ENCODE results near the gene ANXA2.
A peak's percentile ranks its signal among the peaks of the same experiment; 100 is the strongest.
"Not testable (repeated sequence)": the region's sequence is repeated elsewhere in the genome, so short reads cannot be mapped to it uniquely, and the experiment has no call there.

ANXA2 gene

DNA sequence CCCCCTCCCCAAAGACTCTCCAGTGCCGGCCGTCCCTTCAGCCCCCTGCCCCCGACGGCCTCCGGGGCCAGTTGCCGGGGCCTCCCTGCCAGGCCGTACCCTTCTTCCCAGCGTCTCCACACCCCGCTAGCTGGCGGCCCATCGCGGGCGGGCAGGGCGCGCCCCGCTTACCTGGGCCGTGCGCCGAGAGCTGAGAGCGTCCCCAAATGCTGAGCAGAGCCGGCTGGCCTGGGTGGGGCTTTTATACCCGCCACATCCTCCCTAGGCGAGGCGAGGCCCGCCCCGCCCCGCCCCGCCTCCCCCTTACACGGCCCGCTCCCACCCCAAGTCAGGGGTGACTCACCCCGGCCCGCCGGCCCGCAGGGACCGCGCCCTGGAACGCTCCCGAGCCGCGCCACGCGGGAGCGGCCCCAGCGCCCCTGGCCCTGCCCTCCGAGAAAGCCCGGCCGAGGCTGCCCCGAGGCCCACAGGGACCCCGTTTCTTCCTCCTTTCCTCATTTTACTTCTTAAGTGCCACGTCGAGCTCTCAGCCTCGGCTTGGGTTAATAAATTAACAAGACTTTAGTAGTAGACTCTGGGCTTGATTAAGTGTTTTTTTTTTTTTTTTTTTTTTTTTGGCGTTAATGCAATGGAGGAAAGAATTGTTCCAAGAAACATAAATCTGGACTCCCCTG is at the start of gene ANXA2:
TSS of gene ANXA2 (minus strand) at position 215 of the 674 bp plus-strand sequence. CDS start 11,911 bp downstream, outside the sequence.
- peak; percentile 31 to 79 (median 50) for DNase-seq

DNA sequence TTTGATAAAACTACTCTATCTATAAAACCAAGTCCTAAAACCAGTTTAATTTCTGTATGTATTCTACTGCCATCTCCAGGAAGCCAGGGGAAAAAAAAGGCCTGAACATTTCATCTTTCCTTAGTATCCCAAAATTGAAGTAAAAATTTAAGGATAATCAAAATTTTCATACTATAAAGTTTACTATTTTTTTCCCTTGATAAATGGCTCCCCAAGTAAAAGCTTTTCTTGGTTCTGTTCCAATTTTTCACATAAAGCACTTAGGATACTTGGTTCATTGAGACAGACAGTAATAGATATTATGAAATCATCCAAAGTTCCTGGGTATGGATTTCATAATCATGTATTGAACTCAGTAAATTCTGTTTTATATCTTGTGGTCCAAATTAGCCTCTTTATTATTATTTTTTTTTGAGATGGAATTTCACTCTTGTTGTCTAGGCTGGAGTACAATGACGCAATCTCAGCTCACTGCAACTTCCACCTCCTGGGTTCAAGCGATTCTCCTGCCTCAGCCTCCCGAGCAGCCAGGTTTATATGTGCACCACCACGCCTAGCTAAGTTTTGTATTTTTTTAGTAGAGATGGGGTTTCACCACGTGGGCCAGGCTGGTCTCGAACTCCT is 46.6 kb upstream of the ANXA2 start:
- DNase-seq, result no peak

DNA sequence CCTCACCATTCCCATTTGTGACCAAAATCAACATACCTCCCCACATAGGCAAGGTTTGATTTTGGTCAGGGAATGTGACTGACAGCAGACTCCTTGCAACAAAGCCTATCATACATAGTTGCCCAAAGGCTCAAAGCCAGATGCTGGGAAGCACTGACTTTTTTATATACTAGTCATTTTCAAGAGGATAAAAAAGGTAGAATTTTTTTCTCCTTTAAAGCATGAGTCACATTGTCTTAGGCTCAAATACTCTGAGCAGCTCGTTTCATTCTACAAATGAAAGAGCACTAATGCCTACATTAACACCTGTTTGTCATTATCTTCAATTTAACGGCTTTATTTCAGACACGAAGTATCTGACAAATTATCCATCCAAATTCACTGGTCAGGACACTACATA is 45.0 kb upstream of the ANXA2 start:
- no peak for DNase-seq

DNA sequence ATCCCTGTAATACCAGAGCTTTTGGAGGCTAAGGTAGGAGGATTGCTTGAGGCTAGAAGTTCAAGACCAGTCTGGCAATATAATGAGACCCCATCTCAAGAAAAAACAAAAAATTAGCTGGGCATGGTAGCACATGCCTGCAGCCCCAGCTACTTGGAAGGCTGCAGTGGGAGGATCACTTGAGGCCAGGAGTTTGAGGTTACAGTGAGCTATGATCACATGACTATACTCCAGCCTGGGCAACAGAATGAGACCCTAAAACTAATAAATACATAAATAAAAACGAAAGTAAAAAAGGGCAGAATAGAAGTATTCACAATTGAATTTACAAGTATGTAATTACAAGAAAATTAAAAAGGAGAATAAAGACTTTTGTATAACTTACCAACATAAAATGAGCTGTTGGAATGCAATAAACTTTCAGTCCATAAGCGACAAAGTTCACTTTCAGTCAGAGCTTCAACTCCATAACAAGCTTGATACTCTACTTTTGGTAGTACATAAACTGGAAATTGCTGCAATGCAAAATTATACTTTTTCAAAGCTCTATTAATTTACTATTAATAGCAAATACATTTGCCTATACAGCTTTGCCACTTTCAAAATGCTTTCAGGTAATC is 44.4 kb upstream of the ANXA2 start:
- no peak for DNase-seq

DNA sequence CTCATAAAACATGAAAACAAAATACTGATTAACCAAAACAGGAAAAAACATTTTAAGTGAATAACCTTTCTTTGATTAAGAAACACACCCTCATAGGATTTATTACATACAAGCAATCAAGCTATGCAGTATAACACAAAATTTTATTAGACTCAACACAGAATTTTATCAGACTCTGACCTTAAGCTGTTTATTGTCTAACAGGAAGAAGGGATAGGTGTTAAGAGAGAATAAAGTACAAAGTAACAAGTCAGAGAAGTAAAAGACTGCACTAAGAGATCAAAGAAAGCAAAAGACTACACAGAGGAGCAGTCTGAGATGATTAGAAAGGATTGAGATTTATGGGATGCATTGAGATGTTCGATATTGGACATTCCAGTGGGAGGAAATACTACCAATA is 43.5 kb upstream of the ANXA2 start:
- DNase-seq, result no peak

DNA sequence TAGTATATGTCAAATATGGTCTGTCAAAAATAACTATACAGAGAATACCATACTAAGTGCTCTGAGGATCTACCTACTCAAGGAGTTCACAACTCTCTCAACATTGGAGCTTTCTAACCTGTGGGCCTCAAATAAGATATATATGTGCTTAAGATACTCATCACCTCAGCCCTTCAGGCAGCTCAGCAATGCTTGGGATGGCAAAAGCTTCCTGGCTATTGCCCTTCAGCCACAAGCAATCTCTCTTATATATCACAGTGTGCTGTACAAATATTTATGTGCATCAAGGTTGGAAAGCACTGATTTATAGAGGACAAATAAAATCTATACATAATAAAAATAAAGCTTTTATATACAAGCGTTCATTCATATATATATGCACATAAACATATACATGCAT is 40.9 kb upstream of the ANXA2 start:
- no peak for DNase-seq

DNA sequence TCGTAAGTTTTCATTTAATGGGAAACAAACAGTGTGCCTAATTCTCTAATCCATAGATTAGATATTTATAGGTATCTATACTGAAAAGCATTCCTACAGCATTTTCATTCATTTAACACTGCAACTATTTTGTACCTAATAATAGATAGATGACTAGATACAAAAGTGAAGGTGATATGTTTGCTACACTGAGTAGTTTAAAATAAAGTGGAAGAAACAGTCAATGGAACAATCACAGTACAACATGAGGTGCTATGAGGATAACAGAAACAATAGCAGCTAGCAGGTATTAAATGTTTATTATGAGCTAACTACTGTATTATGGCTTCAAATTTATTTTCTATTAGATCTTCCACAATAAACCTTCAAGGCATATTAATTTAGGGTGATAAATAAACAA is 31.1 kb upstream of the ANXA2 start:
- DNase-seq, result no peak

DNA sequence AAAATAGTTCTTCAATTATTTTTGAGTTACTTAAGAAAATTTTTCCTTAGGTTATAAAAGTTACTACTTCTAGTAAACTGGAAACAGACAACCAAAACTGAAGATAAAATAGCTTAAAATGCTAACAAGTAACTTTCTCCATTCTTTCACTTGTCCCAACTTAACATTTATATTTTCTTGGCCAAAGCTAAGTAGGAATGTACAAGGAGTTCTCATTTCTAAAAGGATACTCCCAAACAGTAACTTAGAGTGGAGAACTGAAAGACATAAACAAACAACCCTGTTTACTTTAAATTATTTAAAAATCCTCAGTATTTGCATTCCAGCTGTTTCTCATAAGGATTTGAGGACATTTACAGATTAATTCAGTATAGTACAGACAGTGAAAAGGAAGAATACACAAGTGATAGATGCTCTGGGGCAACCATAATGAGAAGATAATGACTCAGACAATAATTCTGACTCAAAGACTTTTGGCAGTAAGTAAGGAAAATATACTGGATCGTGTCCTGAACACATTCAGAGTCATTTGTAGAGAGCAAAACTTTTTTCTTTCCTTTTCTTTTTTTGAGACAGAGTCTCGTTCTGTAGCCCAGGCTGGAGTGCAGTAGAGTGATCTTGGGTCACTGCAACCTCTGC is 29.2 kb upstream of the ANXA2 start:
- no peak for DNase-seq

DNA sequence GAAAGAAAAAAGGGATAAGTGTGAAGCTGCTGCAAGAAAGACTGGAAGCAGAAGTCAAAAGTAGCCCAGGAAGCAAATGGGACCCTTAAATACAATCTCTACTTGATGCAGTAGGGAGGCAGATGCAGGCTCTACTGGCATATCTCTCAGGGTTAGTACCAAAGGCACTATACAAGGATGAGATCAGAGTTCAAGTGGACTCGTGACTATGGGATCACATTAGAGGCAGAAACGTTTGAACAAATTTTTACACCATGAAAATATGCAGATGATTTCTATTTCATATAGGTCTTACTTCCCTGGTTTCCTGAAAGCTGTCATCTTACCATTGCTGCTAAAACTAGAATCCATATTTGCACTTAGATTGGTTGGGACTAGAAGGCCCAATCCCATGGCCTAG is 27.7 kb upstream of the ANXA2 start:
- DNase-seq, result no peak

DNA sequence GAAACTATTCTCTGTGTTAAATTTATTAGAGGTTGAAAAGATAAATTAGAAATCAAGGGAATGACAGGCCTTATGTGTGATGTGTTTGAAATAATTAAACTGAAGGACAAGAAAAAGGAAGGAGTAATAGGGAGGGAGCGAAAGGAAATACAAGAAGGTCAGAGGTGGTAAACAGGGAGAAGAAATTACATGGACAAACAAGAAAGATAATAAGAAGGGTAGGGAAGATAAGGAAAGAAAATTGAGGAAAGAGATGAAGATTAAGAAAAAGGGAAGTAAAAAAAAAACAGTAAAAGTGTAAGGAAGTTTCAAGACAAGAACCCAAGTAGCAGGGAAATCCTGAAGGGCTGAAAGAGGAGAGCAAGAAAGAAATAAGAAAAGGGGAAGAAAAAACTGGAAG is 26.2 kb upstream of the ANXA2 start:
- DNase-seq, result no peak

DNA sequence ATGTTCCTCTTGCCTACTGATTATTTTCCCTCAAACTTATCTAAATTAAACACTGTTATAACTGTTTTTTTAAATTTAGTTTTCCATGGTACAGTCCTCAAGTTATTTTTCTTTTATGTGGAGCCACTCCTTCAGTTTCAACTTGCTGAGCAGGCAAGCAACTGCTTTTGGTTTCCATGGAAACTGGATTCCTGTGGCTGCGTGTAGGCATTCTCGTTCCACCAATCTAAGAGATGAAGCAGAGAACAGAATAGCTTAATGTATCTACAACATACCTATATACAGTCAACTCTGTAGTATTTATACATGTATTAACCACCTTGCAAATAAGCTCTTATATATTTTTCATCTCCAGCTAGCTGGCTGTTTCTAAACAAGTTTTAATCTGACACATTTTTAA is 25.8 kb upstream of the ANXA2 start:
- no peak for DNase-seq

DNA sequence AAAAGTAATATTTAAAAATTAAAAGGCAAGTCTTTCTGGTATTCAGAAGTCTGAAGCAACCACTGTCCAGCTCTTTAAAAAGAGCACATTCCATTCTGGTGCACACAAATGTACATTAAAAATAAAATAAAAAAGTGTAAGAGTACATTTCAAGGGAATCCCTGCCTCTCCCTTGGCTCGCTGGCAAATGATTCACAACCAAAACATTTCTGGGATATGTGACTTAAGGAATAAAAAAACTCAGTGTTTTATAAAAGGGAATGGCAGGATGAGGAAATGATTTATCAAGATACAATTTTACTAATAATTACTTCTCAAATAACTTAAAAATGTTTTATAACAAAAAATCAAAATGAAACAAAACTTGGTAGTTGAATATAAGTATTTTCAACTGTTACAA is 23.8 kb upstream of the ANXA2 start:
- DNase-seq, result no peak

DNA sequence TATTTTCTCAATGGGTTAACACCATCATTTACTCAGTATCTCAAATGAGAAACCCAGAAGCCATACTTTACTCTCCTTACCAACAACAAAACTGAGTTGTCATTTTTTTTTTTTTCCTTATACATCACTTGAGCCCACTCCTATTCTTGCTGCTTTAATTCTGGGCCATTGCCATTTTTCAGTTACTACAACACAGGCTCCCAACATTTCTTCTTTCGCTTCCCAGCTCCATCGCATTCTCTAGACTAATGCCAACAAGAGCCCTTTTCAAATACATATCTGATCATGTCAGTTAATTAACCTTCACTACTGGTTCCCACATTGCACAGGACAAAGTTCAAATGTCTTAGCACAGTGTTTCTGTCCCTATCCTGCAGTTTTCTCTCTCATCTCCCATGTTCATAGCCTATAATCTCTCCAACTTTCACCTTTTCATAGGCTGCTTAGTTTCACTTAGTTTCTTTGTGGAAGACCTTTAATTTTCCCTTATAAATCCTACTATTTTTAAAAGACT is 22.5 kb upstream of the ANXA2 start:
- no peak for DNase-seq

DNA sequence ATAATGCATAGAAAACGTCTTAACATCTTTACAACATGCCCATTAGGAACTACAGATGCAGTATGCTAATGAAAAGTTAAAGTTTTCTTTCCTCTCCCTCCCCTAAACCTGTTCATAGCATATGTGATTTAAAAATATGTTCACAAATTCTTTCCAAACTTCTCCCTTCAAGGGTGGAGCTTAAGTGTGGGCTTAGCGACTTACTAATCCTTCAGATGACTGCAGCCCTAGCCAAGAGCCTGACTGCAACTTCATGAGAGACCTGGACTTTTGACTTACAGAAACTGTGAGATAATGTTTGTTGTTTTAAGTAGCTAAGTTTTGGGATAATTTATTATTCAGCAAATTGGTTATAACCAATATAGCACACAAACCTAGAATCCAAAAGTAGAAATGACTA is 22.0 kb upstream of the ANXA2 start:
- no peak for DNase-seq

DNA sequence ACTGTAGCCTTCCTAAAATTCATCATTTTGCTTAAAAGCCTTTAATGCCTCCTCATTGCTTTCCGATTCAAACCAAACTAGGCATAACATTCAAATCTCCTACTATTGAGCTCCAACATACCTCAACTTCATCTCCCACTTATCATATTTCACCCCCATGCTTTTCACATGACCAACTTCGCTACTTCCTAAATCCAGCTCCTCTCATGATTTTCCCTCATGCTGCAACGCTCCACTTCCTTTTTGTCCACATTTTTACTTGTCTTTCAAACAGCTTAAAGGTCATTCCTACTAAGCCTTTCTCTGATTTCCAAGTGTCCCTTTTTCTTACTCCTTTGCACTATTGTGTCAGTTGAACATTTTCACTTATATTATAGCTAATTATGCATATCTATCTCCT is 20.3 kb upstream of the ANXA2 start:
- DNase-seq, result no peak

DNA sequence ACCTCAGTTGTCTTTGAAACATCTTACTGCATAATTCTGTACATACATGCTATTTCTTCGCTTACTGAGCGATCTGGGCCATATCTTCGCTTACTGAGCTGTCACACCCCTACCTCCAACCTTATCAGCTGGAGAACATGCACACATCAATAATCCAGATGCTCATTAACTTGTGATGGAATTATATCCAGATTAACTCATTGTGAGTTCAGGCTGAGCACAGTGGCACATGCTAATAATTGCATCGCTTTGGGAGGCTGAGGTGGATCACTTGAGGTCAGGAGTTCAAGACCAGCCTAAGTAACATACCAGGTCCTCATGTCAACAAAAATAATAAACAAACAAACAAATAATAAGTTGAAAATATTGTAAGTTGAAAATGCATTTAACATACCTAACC is 19.3 kb upstream of the ANXA2 start:
- no peak for DNase-seq

DNA sequence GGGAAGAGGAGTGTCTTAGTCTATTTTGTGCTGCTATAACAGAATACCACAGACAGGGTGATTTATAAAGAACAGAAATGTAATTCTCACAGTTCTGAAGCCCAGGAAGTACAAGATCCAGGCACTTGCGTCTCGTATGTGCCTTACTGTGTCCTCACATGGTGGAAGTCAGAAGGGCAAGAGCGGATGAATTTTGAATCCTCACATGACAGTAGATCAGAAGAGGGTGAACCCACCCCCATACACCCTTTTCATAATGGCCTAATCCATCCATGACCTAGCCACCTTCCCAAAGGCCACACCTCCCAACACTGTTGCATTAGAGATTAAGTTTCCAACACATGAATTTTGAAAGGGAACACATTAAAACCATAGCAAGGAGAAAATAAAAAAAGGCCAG is 18.7 kb upstream of the ANXA2 start:
- no peak for DNase-seq

DNA sequence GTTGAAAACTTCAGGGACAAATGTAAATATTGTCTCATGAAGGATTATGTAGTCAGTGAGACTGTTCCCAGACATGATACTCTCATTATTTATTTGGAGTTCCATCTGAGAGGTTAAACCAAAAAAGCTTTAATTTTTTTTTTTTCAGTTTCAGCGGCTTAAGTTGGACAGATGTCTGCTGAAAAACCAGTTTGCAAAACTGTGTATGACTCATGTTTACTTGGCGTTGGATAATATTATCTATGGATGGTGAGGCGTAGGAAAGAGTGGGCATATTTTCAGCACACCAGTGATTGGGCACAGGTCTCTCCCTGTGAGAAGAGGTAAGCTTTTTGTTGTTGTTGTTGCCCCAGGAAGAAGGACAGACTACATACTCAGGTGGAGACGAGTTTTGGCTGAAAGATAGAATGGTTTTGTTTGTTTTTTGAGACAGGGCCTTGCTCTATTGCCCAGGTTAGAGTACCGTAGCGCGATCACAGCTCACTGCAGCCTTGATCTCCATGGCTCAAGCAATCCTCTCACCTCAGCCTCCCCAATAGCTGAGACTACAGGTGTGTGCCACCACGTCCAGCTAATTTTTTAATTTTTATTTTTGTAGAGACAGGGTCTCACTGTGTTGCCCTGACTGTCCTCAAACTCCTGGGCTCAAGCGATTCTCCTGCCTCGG is 16.4 kb upstream of the ANXA2 start:
- DNase-seq, result no peak

DNA sequence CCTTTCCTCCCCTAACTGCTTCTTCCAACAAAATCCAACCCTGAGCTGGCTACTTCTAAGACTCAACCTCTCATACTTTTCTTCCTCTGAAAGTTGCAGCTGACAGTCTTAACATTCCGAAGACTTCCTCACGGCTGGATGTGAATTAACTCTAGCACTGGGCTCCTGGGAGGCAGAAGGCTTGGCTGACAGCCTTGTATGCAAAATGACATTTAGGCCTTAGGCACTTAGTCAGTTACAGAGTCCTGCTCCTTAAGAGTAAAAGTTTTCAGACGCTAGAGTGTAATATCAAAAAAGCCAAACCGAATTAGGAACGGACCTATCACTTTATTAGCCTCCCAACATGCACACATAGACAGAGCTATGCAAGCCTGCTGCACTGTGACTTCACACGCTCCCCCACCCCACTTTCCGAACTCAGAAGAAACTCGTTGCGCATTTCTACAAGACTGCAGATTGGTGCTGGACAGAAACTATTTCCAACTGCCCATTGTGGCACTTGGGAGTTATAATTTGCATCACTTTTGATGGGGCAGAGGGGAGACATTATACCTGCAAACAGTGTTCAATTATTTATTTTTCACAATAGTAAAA is 15.5 kb upstream of the ANXA2 start:
- no peak for DNase-seq

DNA sequence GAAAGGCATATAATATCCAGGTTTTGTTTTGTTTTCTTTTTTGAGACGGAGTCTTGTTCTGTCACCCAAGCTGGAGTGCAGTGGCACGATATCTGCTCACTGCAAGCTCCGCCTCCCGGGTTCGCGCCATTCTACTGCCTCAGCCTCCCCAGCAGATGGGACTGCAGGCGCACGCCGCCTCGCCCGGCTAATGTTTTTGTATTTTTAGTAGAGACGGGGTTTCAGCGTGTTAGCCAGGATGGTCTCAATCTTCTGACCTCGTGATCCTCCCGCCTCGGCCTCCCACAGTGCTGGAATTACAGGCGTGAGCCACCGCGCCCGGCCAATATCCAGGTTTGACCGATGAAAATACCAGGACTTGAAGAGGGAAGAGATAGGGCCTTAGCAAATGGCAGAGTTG is 15.0 kb upstream of the ANXA2 start:
- DNase-seq, result not testable (repeated sequence)

DNA sequence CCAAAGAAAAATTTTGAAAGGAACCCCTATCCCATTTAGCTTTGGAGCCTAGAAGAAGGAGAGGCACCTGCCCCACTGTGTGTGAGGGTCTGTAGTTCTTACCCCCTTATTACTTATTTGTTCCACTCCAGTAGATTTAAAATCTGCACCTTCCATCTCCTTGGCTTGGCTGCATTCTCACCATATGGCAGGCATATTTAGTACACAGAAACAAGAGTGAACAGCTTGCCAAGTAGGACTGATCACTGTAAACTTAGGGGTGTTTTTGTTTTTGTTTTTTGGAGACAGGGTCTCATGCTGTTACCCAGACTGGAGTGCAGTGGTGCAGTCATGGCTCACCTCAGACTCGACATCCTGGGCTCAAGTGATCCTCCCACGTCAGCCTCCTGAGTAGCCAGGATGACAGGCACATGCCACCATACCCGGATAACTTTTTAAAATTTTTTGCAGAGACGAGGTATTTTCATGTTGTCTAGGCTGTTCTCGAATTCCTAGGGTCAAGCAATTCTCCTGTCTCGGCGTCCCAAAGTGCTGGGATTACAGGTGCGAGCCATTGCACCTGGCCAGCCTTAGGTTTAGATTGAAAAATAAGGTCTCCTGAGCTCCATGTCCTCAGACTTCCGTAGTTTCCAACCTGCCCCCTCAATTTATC is 14.1 kb upstream of the ANXA2 start:
- no peak for DNase-seq

DNA sequence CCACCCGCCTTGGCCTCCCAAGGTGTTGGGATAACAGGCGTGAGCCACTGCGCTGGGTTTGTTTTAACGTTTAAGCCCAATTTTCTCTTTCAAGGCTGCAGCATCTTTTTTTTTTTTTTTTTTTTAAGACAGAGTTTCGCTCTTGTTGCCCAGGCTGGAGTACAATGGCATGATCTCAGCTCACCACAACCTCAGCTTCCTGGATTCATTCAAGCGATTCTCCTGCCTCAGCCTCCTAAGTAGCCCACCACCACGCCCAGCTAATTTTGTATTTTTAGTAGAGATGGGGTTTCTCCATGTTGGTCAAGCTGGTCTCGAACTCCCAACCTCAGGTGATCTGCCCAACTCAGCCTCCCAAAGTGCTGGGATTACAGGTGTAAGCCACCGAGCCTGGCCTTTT is 12.6 kb upstream of the ANXA2 start:
- DNase-seq, result not testable (repeated sequence)

Data from activated naive CD4-positive, alpha-beta T cell (primary cell).